ENCODE results near the gene MT1B. TPM values are rescaled to one million over a fixed set of nuclear protein-coding genes. Genes with fewer than 3 reads are reported as not detected.

The MT1B gene
- total and polyA plus RNA-seq, 2 of the 13 experiments (the other 11 are each of a cell fraction or from before 2014, with no cell fraction given), result 0.89 TPM; not detected in 1

- TF ChIP-seq RNF219 (CRISPR knock-in tag; IDR thresholded peaks at IDR 0.05) (no peak), NFE2L1 (CRISPR knock-in tag; IDR thresholded peaks at IDR 0.05; ENCODE audit: borderline replicate concordance) (no peak), ZNF251 (CRISPR knock-in tag; IDR thresholded peaks at IDR 0.05) (no peak), AKAP8 (CRISPR knock-in tag; IDR thresholded peaks at IDR 0.05) (no peak), PAF1 (CRISPR knock-in tag; IDR thresholded peaks at IDR 0.05) (no peak), ZNF180 (CRISPR knock-in tag; IDR thresholded peaks at IDR 0.05; ENCODE audit: borderline replicate concordance, low read depth) (no peak), ZXDC (CRISPR knock-in tag; IDR thresholded peaks at IDR 0.05) (no peak), ZBTB2 (CRISPR knock-in tag; IDR thresholded peaks at IDR 0.05; ENCODE audit: low read depth) (no peak), MIER2 (CRISPR knock-in tag; IDR thresholded peaks at IDR 0.05) (no peak), ZFP41 (CRISPR knock-in tag; IDR thresholded peaks at IDR 0.05; ENCODE audit: borderline replicate concordance) (no peak), TARDBP (CRISPR knock-in tag; IDR thresholded peaks at IDR 0.05) (peak; percentile 26; the same call in 1 of the 2 replicates), NFE2 (CRISPR knock-in tag; IDR thresholded peaks at IDR 0.05) (no peak), MBD4 (IDR thresholded peaks at IDR 0.05; ENCODE audit: borderline replicate concordance, low read length) (no peak), THAP8 (CRISPR knock-in tag; IDR thresholded peaks at IDR 0.05; ENCODE audit: borderline replicate concordance) (peak; percentile 93; the same call in 1 of the 2 replicates), PLSCR1 (CRISPR knock-in tag; IDR thresholded peaks at IDR 0.05; ENCODE audit: borderline replicate concordance) (no peak), FOXM1 (CRISPR knock-in tag; IDR thresholded peaks at IDR 0.05) (no peak), ZNF644 (CRISPR knock-in tag; IDR thresholded peaks at IDR 0.05; ENCODE audit: low read depth) (no peak), ELK4 (CRISPR knock-in tag; IDR thresholded peaks at IDR 0.05; ENCODE audit: borderline replicate concordance) (no peak), ESRRA (CRISPR knock-in tag; IDR thresholded peaks at IDR 0.05; ENCODE audit: low read depth) (0 out of 2 replicates have a peak, but pooled peaks have one; percentile 34), SCMH1 (CRISPR knock-in tag; IDR thresholded peaks at IDR 0.05; ENCODE audit: borderline replicate concordance) (no peak), ZMYM2 (CRISPR knock-in tag; IDR thresholded peaks at IDR 0.05) (no peak)
Observed at GRCh38 chr16:56643080-56643778, 8.5 kb upstream of the MT1B start (continued).
